T-helper 1 cell treated with Interleukin-12 subunit alpha and Interleukin-12 subunit beta and Interleukin-4 antibody, amounts not matched to agents 30 ng/mL and 1 ng/mL, for 36 hours (primary cell): ENCODE measurements around the gene MYT1. TPM values are rescaled to one million over a fixed set of nuclear protein-coding genes. Genes with fewer than 3 reads are reported as not detected.
"Not testable (repeated sequence)": the region's sequence is repeated elsewhere in the genome, so short reads cannot be mapped to it uniquely, and the experiment has no call there.

Experiments
- intact Hi-C: fragments of 100-400 bp; cut with micrococcal nuclease; formaldehyde crosslinking; loops from one replicate; pipeline ENCODE4 v1.15.1; 2024
- total RNA-seq: library from RNA; stranded (reverse); gene quantifications from 2 replicates; pipeline ENCODE4 v1.2.3, GENCODE V29; 2022

The MYT1 gene
- total RNA-seq, 1 donor from 2014 or later, result not detected

- intact Hi-C loops, result no loop called here
These were observed 64.7 kb downstream of the MYT1 start for GRCh38 chr20:64228751-64229506.

- intact Hi-C loops, result no loop called here
These were observed 65.3 kb downstream of the MYT1 start for GRCh38 chr20:64229507-64230061.

DNA sequence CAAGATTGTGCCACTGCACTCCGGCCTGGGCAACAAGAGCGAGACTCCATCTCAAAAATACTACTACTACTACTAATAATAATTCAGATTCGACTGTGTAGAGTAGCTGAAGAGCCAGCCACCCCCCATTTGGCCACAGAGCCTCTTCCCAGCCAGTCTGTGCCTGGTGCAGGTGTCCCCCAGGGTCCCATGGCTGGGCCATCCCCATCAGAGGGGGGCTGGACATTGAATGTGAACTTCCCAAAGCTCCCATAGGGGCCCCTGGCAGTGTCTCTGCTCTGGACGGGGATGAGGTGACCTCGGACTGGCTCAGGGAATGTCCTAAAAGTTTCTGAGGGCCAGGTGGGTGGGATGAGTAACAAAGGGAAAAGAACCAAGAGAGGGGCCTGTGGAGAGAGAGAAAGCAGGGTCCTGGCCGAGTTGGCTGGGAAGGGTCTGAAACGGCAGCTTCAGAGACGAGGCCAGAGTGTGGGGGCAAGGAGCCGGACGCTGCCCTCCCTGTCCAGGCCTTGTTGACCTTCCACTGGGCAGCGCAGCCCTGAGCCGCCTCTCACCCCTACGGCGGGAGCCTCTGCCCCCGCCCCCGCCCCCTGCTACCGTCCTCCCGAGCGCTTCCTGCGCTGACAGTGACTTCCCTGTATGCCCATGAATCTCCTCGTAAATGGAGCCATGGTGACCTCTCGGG lies 66.4 kb downstream of the MYT1 start:
- intact Hi-C loops, result no loop called here

- intact Hi-C loops, result no loop called here
These were observed 67.6 kb downstream of the MYT1 start for GRCh38 chr20:64231621-64232550.

GRCh38 chr20:64232794-64233193 lies 68.5 kb downstream of the MYT1 start:
- intact Hi-C loops, result no loop called here

- intact Hi-C loops, result no loop called here
These were observed 69.5 kb downstream of the MYT1 start for GRCh38 chr20:64233725-64234124.

DNA sequence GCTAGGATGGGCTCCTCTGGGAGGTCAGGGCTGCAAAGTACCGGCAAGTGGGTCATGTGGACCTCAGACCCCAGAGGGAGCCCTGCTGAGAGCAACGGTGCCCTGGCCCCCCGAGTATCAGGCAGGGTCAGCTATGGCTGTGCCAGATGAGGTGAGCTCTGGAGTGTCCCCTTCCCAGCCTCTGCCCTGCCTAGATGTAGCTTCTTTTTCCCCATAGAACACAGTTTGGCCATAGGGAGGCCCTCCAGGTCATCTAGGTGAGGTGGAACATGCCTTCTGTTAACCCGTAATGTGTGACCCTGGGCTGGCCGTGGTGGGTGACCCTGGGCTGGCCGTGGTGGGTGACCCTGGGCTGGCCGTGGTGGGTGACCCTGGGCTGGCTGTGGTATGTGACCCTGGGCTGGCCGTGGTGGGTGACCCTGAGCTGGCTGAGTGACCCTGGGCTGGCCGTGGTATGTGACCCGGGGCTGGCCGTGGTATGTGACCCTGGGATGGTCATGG lies 70.1 kb downstream of the MYT1 start:
- intact Hi-C loops, result no loop called here

GRCh38 chr20:64234921-64235565 lies 70.8 kb downstream of the MYT1 start:
- intact Hi-C loops, result not testable (repeated sequence)

DNA sequence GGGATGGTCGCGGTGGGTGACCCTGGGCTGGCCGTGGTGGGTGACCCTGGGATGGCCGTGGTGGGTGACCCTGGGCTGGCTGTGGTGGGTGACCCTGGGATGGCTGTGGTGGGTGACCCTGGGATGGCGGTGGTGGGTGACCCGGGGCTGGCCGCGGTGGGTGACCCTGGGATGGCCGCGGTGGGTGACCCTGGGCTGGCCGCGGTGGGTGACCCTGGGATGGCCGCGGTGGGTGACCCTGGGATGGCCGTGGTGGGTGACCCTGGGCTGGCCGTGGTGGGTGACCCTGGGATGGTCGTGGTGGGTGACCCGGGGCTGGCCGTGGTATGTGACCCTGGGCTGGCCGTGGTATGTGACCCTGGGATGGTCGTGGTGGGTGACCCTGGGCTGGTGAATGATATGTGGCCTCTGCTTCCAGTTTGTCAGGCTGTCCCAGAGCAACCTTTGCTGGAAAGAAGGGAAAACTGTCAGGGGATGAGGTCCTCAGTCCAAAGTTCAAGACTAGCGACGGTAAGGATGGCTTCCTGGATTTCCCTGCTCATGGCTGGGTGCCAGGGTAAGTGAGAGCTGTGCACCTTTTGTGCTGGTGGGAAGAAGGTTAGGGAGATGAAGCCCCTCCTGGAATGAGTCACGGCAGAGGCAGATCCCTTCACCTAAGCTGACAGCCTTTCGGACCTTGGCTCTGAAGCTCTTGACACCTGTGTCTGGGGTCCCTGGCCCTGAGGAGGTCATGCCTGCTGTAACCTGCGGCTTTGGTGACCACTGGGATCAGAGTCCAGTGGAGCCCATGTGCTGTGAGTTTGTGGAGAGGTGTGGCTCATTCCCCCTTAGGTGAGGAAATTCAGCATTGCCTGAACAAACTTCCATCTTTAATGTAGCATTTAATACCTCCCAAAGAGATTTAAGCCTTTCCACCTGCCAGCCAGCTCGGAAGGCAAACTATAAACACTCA lies 72.2 kb downstream of the MYT1 start:
- intact Hi-C loops, result no loop called here

- intact Hi-C loops, result no loop called here
These were observed 73.1 kb downstream of the MYT1 start for GRCh38 chr20:64237316-64237715.

- intact Hi-C loops, result no loop called here
These were observed 74.0 kb downstream of the MYT1 start for GRCh38 chr20:64238115-64238825.

- intact Hi-C loops, result no loop called here
These were observed 74.7 kb downstream of the MYT1 start for GRCh38 chr20:64238851-64239387.

- intact Hi-C loops, result no loop called here
These were observed 75.4 kb downstream of the MYT1 start for GRCh38 chr20:64239449-64240242.

DNA sequence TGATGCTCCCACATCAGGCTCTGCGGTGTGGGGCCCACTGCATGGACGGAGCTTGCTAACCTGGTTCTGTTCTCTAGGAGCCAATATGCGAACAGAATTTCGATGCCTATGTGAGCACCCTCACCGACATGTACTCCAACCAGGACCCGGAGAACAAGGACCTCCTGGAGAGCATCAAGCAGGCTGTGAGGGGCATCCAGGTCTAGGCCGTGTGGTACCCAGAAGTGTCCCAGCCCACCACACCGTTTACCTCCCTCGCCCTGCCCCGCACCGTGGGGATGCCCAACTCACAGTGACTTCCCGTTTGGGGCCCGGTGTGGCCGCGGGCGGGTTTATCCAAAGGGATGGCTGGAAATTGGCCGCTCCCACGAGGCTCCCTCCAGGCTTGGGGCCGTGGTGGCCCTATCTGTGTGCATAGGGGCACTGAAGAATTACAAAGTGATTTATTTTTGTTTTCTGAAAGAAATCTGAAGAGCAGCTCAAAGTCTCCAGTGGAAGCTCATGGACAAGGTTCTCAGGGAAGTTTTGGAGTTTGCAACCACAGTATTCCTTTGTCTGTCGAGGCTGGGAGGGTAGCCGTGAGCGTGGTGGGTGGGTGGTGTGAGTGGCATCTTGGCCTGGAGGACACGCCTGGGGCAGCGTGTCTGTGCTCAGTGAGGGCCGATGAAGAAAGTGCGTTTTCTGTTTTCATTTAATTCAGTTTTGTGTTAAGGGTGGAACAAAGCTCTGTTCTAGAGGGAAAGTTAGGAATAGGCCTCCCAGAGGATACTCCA lies 76.2 kb downstream of the MYT1 start:
- intact Hi-C loops, result no loop called here

DNA sequence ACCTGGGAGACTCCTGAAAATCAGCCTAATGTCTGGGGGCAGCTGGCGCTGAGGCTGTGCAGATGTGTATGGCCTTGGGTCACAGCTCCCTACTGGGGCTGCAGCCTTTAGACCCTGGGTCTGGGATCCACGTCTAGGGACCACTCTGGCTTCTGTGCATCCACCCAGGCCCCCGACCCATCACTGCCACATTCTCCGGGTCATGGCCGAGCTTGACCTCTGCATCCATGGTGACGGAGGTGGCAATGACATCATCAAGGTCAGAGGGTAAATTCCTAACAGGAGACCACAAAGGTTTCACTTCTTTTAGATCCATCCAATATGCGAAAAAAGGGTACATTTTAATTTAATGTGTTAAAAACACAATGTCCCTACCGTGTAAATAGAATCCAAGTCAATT lies 76.8 kb downstream of the MYT1 start:
- intact Hi-C loops, result no loop called here

GRCh38 chr20:64242003-64242796 lies 77.9 kb downstream of the MYT1 start:
- intact Hi-C loops, result no loop called here
